ENCODE data around the gene OR12D1. TPM values are rescaled to one million over a fixed set of nuclear protein-coding genes. Genes with fewer than 3 reads are reported as not detected.
"Not testable (repeated sequence)": the region's sequence is repeated elsewhere in the genome, so short reads cannot be mapped to it uniquely, and the experiment has no call there.

Gene OR12D1
- total RNA-seq, 4 donors from 2014 or later, result not detected

- H3K4me1 ChIP-seq, result no peaks in the 10 kb centered on the region
- H3K4me3 ChIP-seq, result no peak overlapping the region
- no peak for DNase-seq
- H3K36me3 ChIP-seq, result no peaks in the 10 kb centered on the region
- no peak for TF ChIP-seq POLR2A (IDR thresholded peaks at IDR 0.05)
- no peak for TF ChIP-seq CTCF (IDR thresholded peaks at IDR 0.05)
- no peaks in the 10 kb centered on the region for H3K9me3 ChIP-seq
- H3K27ac ChIP-seq, result no peak overlapping the region
- intact Hi-C loops (cut with DNase I; ENCODE audit: low total_unique reads), result no loop called here
- H3K27me3 ChIP-seq, result no peaks in the 10 kb centered on the region
Observed at GRCh38 chr6:29442719-29443118, 28.0 kb downstream of the OR12D1 start.

GRCh38 chr6:29444031-29444430, 29.3 kb downstream of the OR12D1 start:
- H3K27me3 ChIP-seq; H3K27ac ChIP-seq; H3K4me1 ChIP-seq; H3K36me3 ChIP-seq; H3K4me3 ChIP-seq; DNase-seq; H3K9me3 ChIP-seq; intact Hi-C loops (cut with DNase I; ENCODE audit: low total_unique reads): not testable (repeated sequence)

- Histone ChIP-seq H3K27ac (no peak overlapping the region), H3K36me3 (no peaks in the 10 kb centered on the region), H3K4me3 (no peak overlapping the region), H3K9me3 (no peaks in the 10 kb centered on the region), H3K27me3 (no peaks in the 10 kb centered on the region), H3K4me1 (no peaks in the 10 kb centered on the region)
- TF ChIP-seq CTCF (IDR thresholded peaks at IDR 0.05), result no peak
- TF ChIP-seq POLR2A (IDR thresholded peaks at IDR 0.05), result no peak
- DNase-seq, result no peak
- intact Hi-C loops (cut with DNase I; ENCODE audit: low total_unique reads), result no loop called here
Observed at GRCh38 chr6:29447670-29448069, 32.9 kb downstream of the OR12D1 start.

- TF ChIP-seq CTCF (IDR thresholded peaks at IDR 0.05) (no peak), POLR2A (IDR thresholded peaks at IDR 0.05) (no peak)
- Histone ChIP-seq H3K27me3 (peaks cover 0 to 5% of the 10 kb centered on the region in 2 donors), H3K4me3 (no peak overlapping the region), H3K4me1 (no peaks in the 10 kb centered on the region), H3K9me3 (no peaks in the 10 kb centered on the region), H3K27ac (no peak overlapping the region), H3K36me3 (no peaks in the 10 kb centered on the region)
- intact Hi-C loops (cut with DNase I; ENCODE audit: low total_unique reads), result no loop called here
- DNase-seq, result no peak
Observed at GRCh38 chr6:29451471-29452193, 36.9 kb downstream of the OR12D1 start.

GRCh38 chr6:29456971-29457370, 42.2 kb downstream of the OR12D1 start, which contains the start of the genes OR11A1 and OR2H1:
Gene OR11A1, minus strand, starts transcription at chr6:29457071. Its CDS starts 29,430 bp downstream, at chr6:29427641.
Gene OR2H1, plus strand, starts transcription at chr6:29457155. Its CDS starts 4,615 bp downstream, at chr6:29461770.
- intact Hi-C loops (cut with DNase I; ENCODE audit: low total_unique reads), result no loop called here
- H3K36me3 ChIP-seq, result no peaks in the 10 kb centered on the region

More at GRCh38 chr6:29456971-29457370, 42.2 kb downstream of the OR12D1 start, which contains the start of the genes OR11A1 and OR2H1:
- Histone ChIP-seq H3K9me3 (no peaks in the 10 kb centered on the region), H3K4me1 (no peaks in the 10 kb centered on the region), H3K27me3 (peaks cover 0 to 5% of the 10 kb centered on the region in 2 donors), H3K4me3 (no peak within 1 kb of the TSS), H3K27ac (no peak within 1 kb of the TSS)
- DNase-seq, result no peak
- TF ChIP-seq CTCF (IDR thresholded peaks at IDR 0.05) (no peak), POLR2A (IDR thresholded peaks at IDR 0.05) (no peak)

Measured in uterus (tissue), 4 donors.